GM20431 (cell line): Measurements from ENCODE around the gene CNN1.
"Not testable (repeated sequence)": the region's sequence is repeated elsewhere in the genome, so short reads cannot be mapped to it uniquely, and the experiment has no call there.

ENCODE experiments used
- in situ Hi-C: fragments of 300-500 bp; cut with MseI, MboI; formaldehyde crosslinking; loops from one replicate; pipeline ENCODE4 v1.15.0; 2020; ENCODE audit warnings: low sequenced_read_pairs; ENCODE audit not compliant: unreplicated experiment

The CNN1 gene

GRCh38 chr19:11598103-11598483, 59.4 kb downstream of the CNN1 start:
- in situ Hi-C loops: no loop called here

DNA sequence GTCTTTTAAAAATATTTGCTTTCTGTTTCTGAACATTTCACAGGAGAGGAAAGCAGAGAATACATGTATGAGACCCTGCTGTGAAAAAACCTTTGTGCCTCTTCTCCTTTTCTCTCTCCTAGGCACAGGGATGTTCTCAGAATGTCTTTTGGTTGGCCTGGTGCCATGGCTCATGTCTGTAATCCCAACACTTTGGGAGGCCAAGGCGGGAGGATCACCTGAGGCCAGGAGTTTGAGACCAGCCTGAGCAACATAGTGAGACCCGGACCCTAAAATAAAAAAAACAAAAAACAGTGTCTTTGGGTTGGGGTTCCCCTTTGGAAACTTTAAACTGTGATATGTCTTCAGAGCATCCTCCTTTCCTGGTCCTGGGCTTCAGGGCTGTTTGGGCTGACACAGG, 60.1 kb downstream of the CNN1 start:
- in situ Hi-C loops: no loop called here

DNA sequence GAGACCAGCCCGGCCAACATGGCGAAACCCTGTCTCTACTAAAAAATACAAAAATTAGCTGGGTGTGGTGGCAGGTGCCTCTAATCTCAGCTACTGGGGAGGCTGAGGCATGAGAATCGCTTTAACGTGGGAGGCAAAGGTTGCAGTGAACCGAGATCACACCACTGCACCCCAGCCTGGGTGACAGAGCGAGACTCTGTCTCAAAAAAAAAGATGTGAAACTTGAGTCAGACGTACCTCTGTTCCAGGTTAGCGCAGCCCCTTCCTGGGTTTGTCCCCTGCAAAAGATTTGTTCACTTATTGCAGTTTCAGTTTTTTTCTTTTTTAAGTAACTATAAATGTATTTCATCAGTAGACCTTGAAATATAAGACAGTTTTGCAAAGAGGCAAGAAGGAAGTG, 61.1 kb downstream of the CNN1 start:
- in situ Hi-C loops: not testable (repeated sequence)
